HEK293T (cell line): ENCODE measurements around the gene CAMSAP3.

Experiments
- ARNT ChIP-seq: fragments of 450-650 bp; IDR thresholded peaks from 2 replicates; pipeline ENCODE4 v1.6.1; 2017; ENCODE audit warnings: mild to moderate bottlenecking
- BHLHE40 ChIP-seq: fragments of 450-650 bp; IDR thresholded peaks from 2 replicates; pipeline ENCODE4 v1.6.1; 2016; ENCODE audit warnings: mild to moderate bottlenecking, moderate library complexity, borderline replicate concordance
- ELF4 ChIP-seq: fragments of 450-650 bp; IDR thresholded peaks from 2 replicates; pipeline ENCODE4 v1.6.1; 2017; ENCODE audit warnings: antibody characterized with exemption
- FOXA1 ChIP-seq: fragments of 450-650 bp; IDR thresholded peaks from 2 replicates; pipeline ENCODE4 v1.6.1; 2016; ENCODE audit warnings: mild to moderate bottlenecking
- FOXM1 ChIP-seq: fragments of 450-650 bp; IDR thresholded peaks from 2 replicates; pipeline ENCODE4 v1.6.1; 2017; ENCODE audit warnings: mild to moderate bottlenecking, borderline replicate concordance
- HDGF ChIP-seq: fragments of 450-650 bp; IDR thresholded peaks from 2 replicates; pipeline ENCODE4 v1.6.1; 2017; ENCODE audit warnings: antibody characterized with exemption, borderline replicate concordance
- NFRKB ChIP-seq: fragments of 450-650 bp; IDR thresholded peaks from 2 replicates; pipeline ENCODE4 v1.6.1; 2016; ENCODE audit warnings: mild to moderate bottlenecking, moderate library complexity
- PKNOX1 ChIP-seq: fragments of 450-650 bp; IDR thresholded peaks from 2 replicates; pipeline ENCODE4 v1.6.1; 2016
- SP1 ChIP-seq: fragments of 450-650 bp; IDR thresholded peaks from 2 replicates; pipeline ENCODE4 v1.6.1; 2017
- TARDBP ChIP-seq: fragments of 450-650 bp; IDR thresholded peaks from 2 replicates; pipeline ENCODE4 v1.6.1; 2016

- TF ChIP-seq ARNT (no peak), ELF4 (no peak), FOXM1 (no peak), FOXA1 (no peak), NFRKB (no peak), HDGF (no peak), TARDBP (no peak), PKNOX1 (no peak), SP1 (no peak), BHLHE40 (no peak)
Observed at GRCh38 chr19:7636317-7636690, 40.6 kb downstream of the CAMSAP3 start.
